HepG2 (cell line): Measurements from ENCODE around the gene ATG4B.

Source experiments
- BCL6 ChIP-seq: IDR thresholded peaks from 2 replicates; pipeline ENCODE4 v1.6.1; 2016; ENCODE audit warnings: missing genetic modification reagents, missing compliant biosample characterization
- MBD4 ChIP-seq: IDR thresholded peaks from 2 replicates; pipeline ENCODE4 v1.6.1; 2012; ENCODE audit warnings: low read length, inconsistent platforms, borderline replicate concordance
- RNF2 ChIP-seq: fragments of 450-650 bp; conservative IDR thresholded peaks from 2 replicates; pipeline ENCODE4 v1.6.1; 2016; ENCODE audit warnings: low read depth
- ZNF891 ChIP-seq: sonication (generic); formaldehyde crosslinking; IDR thresholded peaks from 2 replicates; pipeline ENCODE4 v1.5.0; 2020; ENCODE audit warnings: mild to moderate bottlenecking, missing genetic modification reagents
- TF ChIP-seq, protein P1 (sequence below): sonication (generic); formaldehyde crosslinking; IDR thresholded peaks from 2 replicates; pipeline ENCODE4 v1.8.1; 2022; ENCODE audit warnings: mild to moderate bottlenecking, missing genetic modification reagents

- TF ChIP-seq ZNF891 (CRISPR knock-in tag) (no peak), RNF2 (no peak), MBD4 (no peak), BCL6 (no peak)
- TF ChIP-seq, protein P1, sequence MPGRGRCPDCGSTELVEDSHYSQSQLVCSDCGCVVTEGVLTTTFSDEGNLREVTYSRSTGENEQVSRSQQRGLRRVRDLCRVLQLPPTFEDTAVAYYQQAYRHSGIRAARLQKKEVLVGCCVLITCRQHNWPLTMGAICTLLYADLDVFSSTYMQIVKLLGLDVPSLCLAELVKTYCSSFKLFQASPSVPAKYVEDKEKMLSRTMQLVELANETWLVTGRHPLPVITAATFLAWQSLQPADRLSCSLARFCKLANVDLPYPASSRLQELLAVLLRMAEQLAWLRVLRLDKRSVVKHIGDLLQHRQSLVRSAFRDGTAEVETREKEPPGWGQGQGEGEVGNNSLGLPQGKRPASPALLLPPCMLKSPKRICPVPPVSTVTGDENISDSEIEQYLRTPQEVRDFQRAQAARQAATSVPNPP: no peak
Measured at GRCh38 chr2:241706537-241706936, 69.0 kb downstream of the ATG4B start.
